ENCODE data around the gene ATP7B. TPM values are rescaled to one million over a fixed set of nuclear protein-coding genes. Genes with fewer than 3 reads are reported as not detected.

The ATP7B gene
- total RNA-seq, 1 donor, result 5.6 TPM

- DNase-seq (ENCODE audit: low read depth), result no peak
- H3K4me3 ChIP-seq (ENCODE audit: low read depth, low read length), result no peak overlapping the region
- TF ChIP-seq CTCF (IDR thresholded peaks at IDR 0.05; ENCODE audit: insufficient read depth, low read depth, low read length), result no peak
Observed at GRCh38 chr13:51971520-51972426, 39.5 kb downstream of the ATP7B start.

- no peak for DNase-seq (ENCODE audit: low read depth)
- no peak overlapping the region for H3K4me3 ChIP-seq (ENCODE audit: low read depth, low read length)
- no peak for TF ChIP-seq CTCF (IDR thresholded peaks at IDR 0.05; ENCODE audit: insufficient read depth, low read depth, low read length)
Observed at GRCh38 chr13:51970349-51970748, 40.9 kb downstream of the ATP7B start.

GRCh38 chr13:51967482-51968446 is 43.5 kb downstream of the ATP7B start:
- no peak for TF ChIP-seq CTCF (IDR thresholded peaks at IDR 0.05; ENCODE audit: insufficient read depth, low read depth, low read length)
- no peak for DNase-seq (ENCODE audit: low read depth)
- no peak overlapping the region for H3K4me3 ChIP-seq (ENCODE audit: low read depth, low read length)

- no peak overlapping the region for H3K4me3 ChIP-seq (ENCODE audit: low read depth, low read length)
- DNase-seq (ENCODE audit: low read depth), result no peak
- TF ChIP-seq CTCF (IDR thresholded peaks at IDR 0.05; ENCODE audit: insufficient read depth, low read depth, low read length), result no peak
Observed at GRCh38 chr13:51966186-51966585, 45.1 kb downstream of the ATP7B start.

GRCh38 chr13:51961493-51962403 is 49.5 kb downstream of the ATP7B start:
- no peak for TF ChIP-seq CTCF (IDR thresholded peaks at IDR 0.05; ENCODE audit: insufficient read depth, low read depth, low read length)
- H3K4me3 ChIP-seq (ENCODE audit: low read depth, low read length), result no peak overlapping the region
- DNase-seq (ENCODE audit: low read depth), result no peak

- no peak overlapping the region for H3K4me3 ChIP-seq (ENCODE audit: low read depth, low read length)
- DNase-seq (ENCODE audit: low read depth), result no peak
- no peak for TF ChIP-seq CTCF (IDR thresholded peaks at IDR 0.05; ENCODE audit: insufficient read depth, low read depth, low read length)
Observed at GRCh38 chr13:51960766-51961165, 50.5 kb downstream of the ATP7B start.
